ENCODE data around the gene OR4K13.

DNA sequence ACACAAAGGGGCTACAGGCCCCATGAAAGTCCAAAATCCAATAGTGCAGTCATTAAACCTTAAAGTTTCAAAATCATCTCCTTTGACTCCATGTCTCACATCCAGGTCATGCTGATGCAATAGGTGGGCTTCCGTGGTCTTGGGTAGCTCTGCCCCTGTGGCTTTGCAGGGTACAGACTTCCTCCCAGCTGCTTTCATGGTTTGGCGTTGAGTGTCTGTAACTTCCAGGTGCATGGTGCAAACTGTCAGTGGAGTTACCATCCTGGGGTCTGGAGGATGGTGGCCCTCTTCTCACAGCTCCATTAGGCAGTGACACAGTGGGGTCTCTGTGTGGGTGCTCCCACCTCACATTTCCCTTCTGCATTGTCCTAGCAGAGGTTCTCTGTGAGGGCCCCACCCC lies 42.4 kb downstream of the OR4K13 start:
- no peak for TF ChIP-seq CTCF (conservative IDR thresholded peaks at IDR 0.05 in 1 of 2, IDR thresholded peaks at IDR 0.05 in 1 of 2; ENCODE audit: low read depth in 1 of 2, low read length in 2 of 2)
- no peak for TF ChIP-seq EZH2 (IDR thresholded peaks at IDR 0.05; ENCODE audit: low read length, missing control alignments)
